Skeletal muscle tissue (tissue), 4 donors: ENCODE results near the gene LHPP. TPM values are rescaled to one million over a fixed set of nuclear protein-coding genes. Genes with fewer than 3 reads are reported as not detected.

ENCODE experiments used
- H3K27ac ChIP-seq: one replicate; pipeline ENCODE4 v1.7.0; 2013; ENCODE audit warnings: mild to moderate bottlenecking, low read depth, low read length, inconsistent platforms
- H3K27me3 ChIP-seq, 3 donors: one replicate each; pipeline ENCODE4 v1.7.0; 2013; ENCODE audit warnings: low read length in 3 of 3; ENCODE audit not compliant: control insufficient read depth in 3 of 3, insufficient read depth in 3 of 3
- H3K36me3 ChIP-seq, 3 donors: one replicate each; pipeline ENCODE4 v1.7.0; 2013; ENCODE audit warnings: low read length in 3 of 3; ENCODE audit not compliant: control insufficient read depth in 3 of 3, insufficient read depth in 3 of 3
- H3K4me1 ChIP-seq, 3 donors: one replicate each; pipeline ENCODE4 v1.7.0; 2013; ENCODE audit warnings: low read length in 3 of 3, mild to moderate bottlenecking in 3 of 3; ENCODE audit not compliant: control insufficient read depth in 3 of 3, insufficient read depth in 3 of 3
- H3K4me3 ChIP-seq, 3 donors: one replicate each; pipeline ENCODE4 v1.7.0; 2013; ENCODE audit warnings: low read length in 3 of 3
- H3K9ac ChIP-seq, 3 donors: one replicate each; pipeline ENCODE4 v1.7.0; 2013; ENCODE audit warnings: low read length in 3 of 3, mild to moderate bottlenecking in 3 of 3, moderate library complexity in 2 of 3, low read depth in 1 of 3
- H3K9me3 ChIP-seq, 3 donors: one replicate each; pipeline ENCODE4 v1.7.0; 2013; ENCODE audit warnings: low read length in 3 of 3; ENCODE audit not compliant: control insufficient read depth in 3 of 3
- total RNA-seq: library from RNA; depleted of rRNA; stranded (reverse); fragments of >200 nt; gene quantifications from one replicate; pipeline ENCODE4 v1.2.3, GENCODE V29; 2014
- donor health status: Osteomylitis.

LHPP gene
- total RNA-seq, 1 donor from 2014 or later: 4.2 TPM

GRCh38 chr10:124534231-124534798 is 72.7 kb downstream of the LHPP start:
- Histone ChIP-seq H3K27ac (no peak overlapping the region), H3K4me1 (peaks cover 0 to 21% (median 13%) of the 10 kb centered on the region in 3 donors)

GRCh38 chr10:124534826-124535601 is 73.4 kb downstream of the LHPP start:
- no peak overlapping the region for H3K4me3 ChIP-seq
- no peaks in the 10 kb centered on the region for H3K9me3 ChIP-seq
- peaks cover 3 to 18% (median 13%) of the 10 kb centered on the region in 3 donors for H3K4me1 ChIP-seq
- H3K27me3 ChIP-seq: no peaks in the 10 kb centered on the region
- H3K27ac ChIP-seq: no peak overlapping the region
- H3K36me3 ChIP-seq: no peaks in the 10 kb centered on the region
- H3K9ac ChIP-seq: no peak overlapping the region

More at GRCh38 chr10:124534231-124534798, 72.7 kb downstream of the LHPP start:
- Histone ChIP-seq H3K4me3 (no peak overlapping the region), H3K9me3 (no peaks in the 10 kb centered on the region), H3K9ac (no peak overlapping the region), H3K27me3 (no peaks in the 10 kb centered on the region), H3K36me3 (no peaks in the 10 kb centered on the region)

GRCh38 chr10:124535731-124536495 is 74.3 kb downstream of the LHPP start:
- Histone ChIP-seq H3K36me3 (no peaks in the 10 kb centered on the region), H3K27me3 (no peaks in the 10 kb centered on the region), H3K9ac (peak overlapping the region in 1 of 3 donors; percentile 40), H3K27ac (no peak overlapping the region), H3K4me1 (peaks cover 10 to 17% (median 12%) of the 10 kb centered on the region in 3 donors), H3K4me3 (no peak overlapping the region), H3K9me3 (no peaks in the 10 kb centered on the region)

- Histone ChIP-seq H3K27me3 (no peaks in the 10 kb centered on the region), H3K4me3 (no peak overlapping the region), H3K27ac (no peak overlapping the region), H3K4me1 (peaks cover 10 to 20% (median 12%) of the 10 kb centered on the region in 3 donors), H3K9ac (peak overlapping the region in 1 of 3 donors; percentile 40), H3K36me3 (no peaks in the 10 kb centered on the region), H3K9me3 (no peaks in the 10 kb centered on the region)
Measured at GRCh38 chr10:124536496-124537050, 75.0 kb downstream of the LHPP start.

- Histone ChIP-seq H3K27ac (no peak overlapping the region), H3K9me3 (no peaks in the 10 kb centered on the region), H3K27me3 (no peaks in the 10 kb centered on the region), H3K4me3 (no peak overlapping the region), H3K36me3 (no peaks in the 10 kb centered on the region), H3K4me1 (peaks cover 10 to 20% (median 12%) of the 10 kb centered on the region in 3 donors), H3K9ac (no peak overlapping the region)
Measured at GRCh38 chr10:124537166-124537725, 75.6 kb downstream of the LHPP start.

GRCh38 chr10:124537891-124538290 is 76.3 kb downstream of the LHPP start:
- Histone ChIP-seq H3K27me3 (no peaks in the 10 kb centered on the region), H3K27ac (no peak overlapping the region), H3K36me3 (no peaks in the 10 kb centered on the region), H3K4me3 (no peak overlapping the region), H3K9me3 (no peaks in the 10 kb centered on the region), H3K4me1 (peaks cover 10 to 20% (median 12%) of the 10 kb centered on the region in 3 donors), H3K9ac (no peak overlapping the region)

GRCh38 chr10:124538706-124539105 is 77.1 kb downstream of the LHPP start:
- H3K27me3 ChIP-seq: no peaks in the 10 kb centered on the region
- no peaks in the 10 kb centered on the region for H3K36me3 ChIP-seq
- H3K27ac ChIP-seq: no peak overlapping the region
- H3K4me3 ChIP-seq: no peak overlapping the region
- H3K4me1 ChIP-seq: peaks cover 10 to 20% (median 12%) of the 10 kb centered on the region in 3 donors
- no peaks in the 10 kb centered on the region for H3K9me3 ChIP-seq
- H3K9ac ChIP-seq: no peak overlapping the region

- Histone ChIP-seq H3K4me3 (peak overlapping the region in 2 of 3 donors; percentile 47 to 63), H3K9me3 (no peaks in the 10 kb centered on the region), H3K36me3 (no peaks in the 10 kb centered on the region), H3K4me1 (peaks cover 10 to 20% (median 11%) of the 10 kb centered on the region in 3 donors), H3K27ac (no peak overlapping the region), H3K9ac (peak overlapping the region; percentile 12 to 70 (median 27)), H3K27me3 (no peaks in the 10 kb centered on the region)
Measured at GRCh38 chr10:124539935-124540641, 78.5 kb downstream of the LHPP start.
